HEK293 (cell line): ENCODE measurements around the gene MMP23B.
A peak's percentile ranks its signal among the peaks of the same experiment; 100 is the strongest.

Experiments used
- ATF2 ChIP-seq: fragments of 450-650 bp; formaldehyde crosslinking; IDR thresholded peaks from 2 replicates; pipeline ENCODE4 v1.5.1; 2016; ENCODE audit warnings: missing biosample characterization, missing genetic modification characterization, low read depth
- EGR2 ChIP-seq: fragments of 450-650 bp; formaldehyde crosslinking; IDR thresholded peaks from 2 replicates; pipeline ENCODE4 v1.5.1; 2016; ENCODE audit warnings: low read depth, missing biosample characterization, missing genetic modification characterization
- ELK4 ChIP-seq: IDR thresholded peaks from 2 replicates; pipeline ENCODE4 v1.6.1; 2011; ENCODE audit warnings: mild to moderate bottlenecking, low read depth, low read length, borderline replicate concordance
- HIC1 ChIP-seq: fragments of 450-650 bp; formaldehyde crosslinking; IDR thresholded peaks from 2 replicates; pipeline ENCODE4 v1.5.1; 2016; ENCODE audit warnings: missing biosample characterization, missing genetic modification characterization
- HOXA7 ChIP-seq: sonication (generic); formaldehyde crosslinking; IDR thresholded peaks from 2 replicates; pipeline ENCODE4 v1.8.1; 2022; ENCODE audit warnings: missing genetic modification reagents, borderline replicate concordance
- KLF1 ChIP-seq: fragments of 450-650 bp; formaldehyde crosslinking; IDR thresholded peaks from 2 replicates; pipeline ENCODE4 v1.5.1; 2016; ENCODE audit warnings: missing biosample characterization, missing genetic modification characterization
- KLF8 ChIP-seq: fragments of 450-650 bp; formaldehyde crosslinking; IDR thresholded peaks from 2 replicates; pipeline ENCODE4 v1.5.1; 2016; ENCODE audit warnings: missing biosample characterization, missing genetic modification characterization
- PRDM2 ChIP-seq: fragments of 450-650 bp; formaldehyde crosslinking; IDR thresholded peaks from 2 replicates; pipeline ENCODE4 v1.5.1; 2016; ENCODE audit warnings: missing biosample characterization, missing genetic modification characterization, borderline replicate concordance
- SP2 ChIP-seq: fragments of 450-650 bp; formaldehyde crosslinking; IDR thresholded peaks from 2 replicates; pipeline ENCODE4 v1.5.1; 2016; ENCODE audit warnings: missing biosample characterization, missing genetic modification characterization
- YY1 ChIP-seq: fragments of 450-650 bp; formaldehyde crosslinking; IDR thresholded peaks from 2 replicates; pipeline ENCODE4 v1.5.1; 2018; ENCODE audit warnings: missing biosample characterization, missing genetic modification characterization
- ZIC2 ChIP-seq: fragments of 450-650 bp; formaldehyde crosslinking; IDR thresholded peaks from 2 replicates; pipeline ENCODE4 v1.5.1; 2016; ENCODE audit warnings: missing biosample characterization, missing genetic modification characterization
- ZNF202 ChIP-seq: fragments of 450-650 bp; formaldehyde crosslinking; IDR thresholded peaks from 2 replicates; pipeline ENCODE4 v1.5.1; 2016; ENCODE audit warnings: missing biosample characterization, missing genetic modification characterization, borderline replicate concordance
- ZNF211 ChIP-seq: fragments of 450-650 bp; formaldehyde crosslinking; IDR thresholded peaks from 2 replicates; pipeline ENCODE4 v1.5.1; 2016; ENCODE audit warnings: low read depth, missing biosample characterization, missing genetic modification characterization
- ZNF274 ChIP-seq, 2 experiments: fragments of 200-500 bp in 1 of 2; fragments of 450-650 bp in 1 of 2; sonication (Bioruptor generic) in 1 of 2; formaldehyde crosslinking in 1 of 2; IDR thresholded peaks; 2 replicates each; pipeline versions ENCODE4 v1.5.1 to v1.6.1; 2014 to 2016; ENCODE audit warnings: borderline replicate concordance in 1 of 2, inconsistent platforms in 1 of 2, low read length in 1 of 2, missing biosample characterization in 1 of 2, missing genetic modification characterization in 1 of 2
- ZNF292 ChIP-seq: fragments of 450-650 bp; formaldehyde crosslinking; IDR thresholded peaks from 2 replicates; pipeline ENCODE4 v1.5.1; 2016; ENCODE audit warnings: low read depth, missing biosample characterization, missing genetic modification characterization, borderline replicate concordance
- ZNF48 ChIP-seq: fragments of 450-650 bp; formaldehyde crosslinking; IDR thresholded peaks from 2 replicates; pipeline ENCODE4 v1.5.1; 2016; ENCODE audit warnings: missing biosample characterization, missing genetic modification characterization
- ZNF529 ChIP-seq: fragments of 450-650 bp; formaldehyde crosslinking; IDR thresholded peaks from 2 replicates; pipeline ENCODE4 v1.5.1; 2017; ENCODE audit warnings: missing genetic modification characterization, missing biosample characterization; ENCODE audit not compliant: insufficient replicate concordance
- ZNF544 ChIP-seq: fragments of 450-650 bp; formaldehyde crosslinking; IDR thresholded peaks from 2 replicates; pipeline ENCODE4 v1.5.0; 2017; ENCODE audit warnings: missing biosample characterization, missing genetic modification characterization
- ZNF548 ChIP-seq: fragments of 450-650 bp; formaldehyde crosslinking; IDR thresholded peaks from 2 replicates; pipeline ENCODE4 v1.5.1; 2016; ENCODE audit warnings: missing biosample characterization, missing genetic modification characterization
- ZNF585B ChIP-seq: fragments of 450-650 bp; formaldehyde crosslinking; IDR thresholded peaks from 2 replicates; pipeline ENCODE4 v1.5.1; 2016; ENCODE audit warnings: missing biosample characterization, missing genetic modification characterization
- ZNF600 ChIP-seq: fragments of 450-650 bp; formaldehyde crosslinking; IDR thresholded peaks from 2 replicates; pipeline ENCODE4 v1.5.1; 2016; ENCODE audit warnings: missing biosample characterization, missing genetic modification characterization
- ZNF624 ChIP-seq: fragments of 450-650 bp; formaldehyde crosslinking; IDR thresholded peaks from 2 replicates; pipeline ENCODE4 v1.5.1; 2017; ENCODE audit warnings: missing biosample characterization, missing genetic modification characterization
- ZNF658 ChIP-seq: fragments of 450-650 bp; formaldehyde crosslinking; IDR thresholded peaks from 2 replicates; pipeline ENCODE4; 2016; ENCODE audit warnings: missing biosample characterization, missing genetic modification characterization
- ZNF660 ChIP-seq: fragments of 450-650 bp; IDR thresholded peaks from 2 replicates; pipeline ENCODE4 v1.5.1; 2018; ENCODE audit warnings: missing biosample characterization, mild to moderate bottlenecking, missing genetic modification characterization
- ZNF670 ChIP-seq: fragments of 450-650 bp; formaldehyde crosslinking; IDR thresholded peaks from 2 replicates; pipeline ENCODE4 v1.5.1; 2016; ENCODE audit warnings: missing biosample characterization, missing genetic modification characterization, low read depth
- ZNF701 ChIP-seq: fragments of 450-650 bp; formaldehyde crosslinking; IDR thresholded peaks from 2 replicates; pipeline ENCODE4 v1.5.1; 2016; ENCODE audit warnings: missing biosample characterization, missing genetic modification characterization
- ZNF768 ChIP-seq: fragments of 450-650 bp; formaldehyde crosslinking; IDR thresholded peaks from 2 replicates; pipeline ENCODE4 v1.5.1; 2018; ENCODE audit warnings: missing biosample characterization, mild to moderate bottlenecking, missing genetic modification characterization
- ZNF776 ChIP-seq: fragments of 450-650 bp; formaldehyde crosslinking; IDR thresholded peaks from 2 replicates; pipeline ENCODE4 v1.5.0; 2017; ENCODE audit warnings: missing biosample characterization, missing genetic modification characterization, borderline replicate concordance
- ZNF843 ChIP-seq: fragments of 450-650 bp; formaldehyde crosslinking; IDR thresholded peaks from 2 replicates; pipeline ENCODE4 v1.5.1; 2016; ENCODE audit warnings: missing biosample characterization, missing genetic modification characterization

MMP23B gene

GRCh38 chr1:1624443-1625403 lies 7.2 kb upstream of the MMP23B start (continued):
- TF ChIP-seq EGR2 (tag by site-specific recombination) (peak; percentile 54), ZNF211 (tag by site-specific recombination) (no peak), ELK4 (no peak), ZNF624 (no peak), ZNF585B (no peak), SP2 (tag by site-specific recombination) (peak; percentile 44), ZNF292 (tag by site-specific recombination) (no peak), ZNF274 (IDR thresholded peaks at IDR 0.05; ENCODE audit: low read length) (no peak), ZNF274 (tag by site-specific recombination; IDR thresholded peaks at IDR 0.05; ENCODE audit: borderline replicate concordance) (no peak), ZNF544 (tag by site-specific recombination) (no peak), KLF8 (tag by site-specific recombination) (peak; percentile 60; the same call in 1 of the 2 replicates), PRDM2 (no peak), ZNF670 (tag by site-specific recombination) (no peak), ZIC2 (tag by site-specific recombination) (peak; percentile 82), ZNF548 (tag by site-specific recombination) (no peak), ZNF658 (tag by site-specific recombination) (no peak), HIC1 (no peak; the same call in 1 of the 2 replicates), KLF1 (tag by site-specific recombination) (peak; percentile 97), ZNF701 (tag by site-specific recombination) (no peak), ZNF202 (tag by site-specific recombination) (no peak), ATF2 (tag by site-specific recombination) (no peak), ZNF529 (no peak), ZNF776 (no peak), YY1 (no peak), ZNF768 (no peak), ZNF600 (peak; percentile 94), ZNF843 (no peak), HOXA7 (no peak), ZNF48 (tag by site-specific recombination) (no peak), ZNF660 (no peak)
